A549 (cell line): Measurements from ENCODE around the gene DERA. TPM values are rescaled to one million over a fixed set of nuclear protein-coding genes. Genes with fewer than 3 reads are reported as not detected.

ENCODE experiments used
- ATAC-seq, 2 experiments: fragments of 200-7000 bp in 1 of 2; fragments of >200 bp in 1 of 2; cut with Nextera tagmentation in 1 of 2; cut with Tn5 transposase in 1 of 2; 3 replicates each; pipeline versions ENCODE4 v1.8.0 to v1.9.1; 2018 to 2020; ENCODE audit warnings: mild to moderate bottlenecking in 1 of 2, moderate library complexity in 1 of 2
- CTCF ChIA-PET: fragments of 300-600 bp; sonication (Branson Sonifier 250); formaldehyde crosslinking; extraction: SDS; loops from one replicate; lab custom pipeline; 2021; ENCODE audit warnings: antibody characterized with exemption, inconsistent platforms; lab: Yijun Ruan, JAX
- POLR2A ChIA-PET: fragments of 350-600 bp; formaldehyde crosslinking; extraction: SDS; loops from one replicate; lab custom pipeline; 2021; ENCODE audit warnings: antibody characterized with exemption, inconsistent platforms; lab: Yijun Ruan, JAX
- DNase-seq, 2 experiments: peaks; one replicate each; pipeline versions ENCODE4 v3.0.0 to v3.0.0-alpha.2; 2011 to 2016; ENCODE audit warnings: low read depth in 1 of 2, low spot score in 1 of 2
- FAIRE-seq: peaks from 2 replicates; lab custom pipeline; 2011; peaks lifted over from hg19 to GRCh38; lab: Jason Lieb, UNC
- H3K27ac ChIP-seq, 2 experiments: fragments of >200 bp; sonication (Bioruptor Twin); formaldehyde crosslinking; 3 replicates each; pipeline ENCODE4 v1.5.1; 2016 to 2017
- H3K4me1 ChIP-seq: fragments of >200 bp; sonication (Bioruptor Twin); formaldehyde crosslinking; 3 replicates; pipeline ENCODE4 v1.6.1; 2016
- H3K4me2 ChIP-seq: fragments of >200 bp; sonication (Bioruptor Twin); formaldehyde crosslinking; 3 replicates; pipeline ENCODE4 v1.6.1; 2016
- H3K4me3 ChIP-seq: fragments of >200 bp; sonication (Bioruptor Twin); formaldehyde crosslinking; 3 replicates; pipeline ENCODE4 v1.5.1; 2016
- H3K9me3 ChIP-seq: fragments of >200 bp; sonication (Bioruptor Twin); formaldehyde crosslinking; 3 replicates; pipeline ENCODE4 v1.6.1; 2016
- BHLHE40 ChIP-seq: IDR thresholded peaks from 2 replicates; pipeline ENCODE4 v1.6.1; 2012; ENCODE audit warnings: low read depth, low read length, inconsistent platforms
- CBX8 ChIP-seq: fragments of 200-600 bp; sonication (generic); IDR thresholded peaks from 2 replicates; pipeline ENCODE4 v1.6.1; 2016
- FOSL2 ChIP-seq, 2 experiments: fragments of 450-650 bp in 1 of 2; fragments of >200 bp in 1 of 2; sonication (Bioruptor Twin) in 1 of 2; formaldehyde crosslinking; IDR thresholded peaks; 2 replicates each; pipeline versions ENCODE4 v1.5.0 to v1.6.1; 2016 to 2020; ENCODE audit warnings: mild to moderate bottlenecking in 1 of 2, moderate library complexity in 1 of 2
- FOXS1 ChIP-seq: fragments of 250-450 bp; sonication (Bioruptor Pico); IDR thresholded peaks from 2 replicates; pipeline ENCODE4 v1.5.0; 2020; ENCODE audit warnings: mild to moderate bottlenecking, moderate library complexity
- GATA3 ChIP-seq: IDR thresholded peaks from 2 replicates; pipeline ENCODE4 v1.6.1; 2012; ENCODE audit warnings: borderline replicate concordance
- HOXB5 ChIP-seq: fragments of 250-450 bp; sonication (Bioruptor Pico); IDR thresholded peaks from 2 replicates; pipeline ENCODE4 v1.5.0; 2020; ENCODE audit warnings: mild to moderate bottlenecking, moderate library complexity
- JUNB ChIP-seq: fragments of >200 bp; sonication (Bioruptor Twin); formaldehyde crosslinking; IDR thresholded peaks from 2 replicates; pipeline ENCODE4 v1.6.1; 2016
- KDM1A ChIP-seq: fragments of 200-600 bp; sonication (generic); IDR thresholded peaks from 2 replicates; pipeline ENCODE4 v1.6.1; 2016; ENCODE audit warnings: low read depth, mild to moderate bottlenecking
- MAZ ChIP-seq: fragments of 150-350 bp; IDR thresholded peaks from 2 replicates; pipeline ENCODE4 v1.6.1; 2014; ENCODE audit warnings: antibody characterized with exemption, low read depth, low read length, borderline replicate concordance
- NPAS2 ChIP-seq: fragments of 250-450 bp; sonication (Bioruptor Pico); IDR thresholded peaks from 2 replicates; pipeline ENCODE4 v1.8.0; 2022; ENCODE audit warnings: mild to moderate bottlenecking, moderate library complexity, borderline replicate concordance
- RCOR1 ChIP-seq: fragments of 150-350 bp; IDR thresholded peaks from 2 replicates; pipeline ENCODE4 v1.6.1; 2014; ENCODE audit warnings: antibody characterized with exemption, low read length, low read depth
- REST ChIP-seq: fragments of 200-600 bp; sonication (generic); IDR thresholded peaks from 2 replicates; pipeline ENCODE4 v1.6.1; 2016; ENCODE audit warnings: antibody characterized with exemption, mild to moderate bottlenecking, moderate library complexity
- RFX5 ChIP-seq: fragments of 450-650 bp; IDR thresholded peaks from 2 replicates; pipeline ENCODE4 v1.7.1; 2014; ENCODE audit warnings: antibody characterized with exemption, mild to moderate bottlenecking, moderate library complexity
- WGBS: methylation state at CpG from one replicate; pipeline ENCODE4 v1.1.6; 2017; ENCODE audit errors: missing lambda C conversion rate; 5-methylcytosine and 5-hydroxymethylcytosine counted together
- polyA plus RNA-seq, 4 experiments: library from polyadenylated mRNA; depleted of rRNA in 3 of 4; stranded (reverse); fragments of >200 nt; fragmentation: RNase III in 1 of 4; extraction: RNeasy Plus Mini Kit Qiagen cat#74134 plus additional on column Dnase treatment in 1 of 4; gene quantifications; 2 replicates in 3 of 4; 3 replicates in 1 of 4; pipeline ENCODE4 v1.2.3, GENCODE V29; 2011 to 2017
- TF ChIP-seq, protein P1 (sequence below): fragments of 250-450 bp; sonication (Bioruptor Pico); IDR thresholded peaks from 2 replicates; pipeline ENCODE4 v1.5.0; 2021; ENCODE audit warnings: mild to moderate bottlenecking, moderate library complexity, borderline replicate concordance
- TF ChIP-seq, protein P2 (sequence below): fragments of >200 bp; sonication (Bioruptor Twin); formaldehyde crosslinking; IDR thresholded peaks from 3 replicates; pipeline ENCODE4 v1.6.1; 2016

DERA gene
- polyA plus RNA-seq, 2 of the 4 experiments (the other 2 are of a cell fraction) = 45.2 to 65.0 TPM

GRCh38 chr12:16086462-16086861 lies 175.3 kb downstream of the DERA start (continued):
- no peak for TF ChIP-seq REST

DNA sequence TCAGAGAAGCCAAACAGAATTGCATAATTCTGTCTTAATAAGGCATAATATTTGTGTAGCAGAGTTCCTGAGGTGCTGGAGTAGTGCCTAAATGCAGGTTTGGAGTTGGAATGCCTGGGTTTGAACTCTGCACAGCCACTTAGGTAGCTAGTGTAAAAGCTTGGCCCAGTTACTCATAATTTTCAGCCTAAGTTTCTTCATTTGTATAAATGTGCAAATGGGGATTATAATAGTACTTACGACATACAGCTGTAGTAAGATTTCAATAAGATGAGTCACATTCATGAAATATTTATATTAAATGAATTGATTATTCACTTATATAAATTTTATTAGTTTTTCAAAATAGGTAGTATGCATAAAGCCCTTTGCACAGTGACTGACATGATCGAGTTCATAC lies 175.8 kb downstream of the DERA start:
- no peaks in the 10 kb centered on the region for H3K4me1 ChIP-seq
- H3K4me2 ChIP-seq = no peak overlapping the region
- DNase-seq (no peak), FAIRE-seq (no peak), ATAC-seq (no peak)
- no peak overlapping the region for H3K4me3 ChIP-seq
- CTCF ChIA-PET = no interaction called here
- POLR2A ChIA-PET = no interaction called here
- H3K9me3 ChIP-seq = no peaks in the 10 kb centered on the region
- TF ChIP-seq, protein P1, sequence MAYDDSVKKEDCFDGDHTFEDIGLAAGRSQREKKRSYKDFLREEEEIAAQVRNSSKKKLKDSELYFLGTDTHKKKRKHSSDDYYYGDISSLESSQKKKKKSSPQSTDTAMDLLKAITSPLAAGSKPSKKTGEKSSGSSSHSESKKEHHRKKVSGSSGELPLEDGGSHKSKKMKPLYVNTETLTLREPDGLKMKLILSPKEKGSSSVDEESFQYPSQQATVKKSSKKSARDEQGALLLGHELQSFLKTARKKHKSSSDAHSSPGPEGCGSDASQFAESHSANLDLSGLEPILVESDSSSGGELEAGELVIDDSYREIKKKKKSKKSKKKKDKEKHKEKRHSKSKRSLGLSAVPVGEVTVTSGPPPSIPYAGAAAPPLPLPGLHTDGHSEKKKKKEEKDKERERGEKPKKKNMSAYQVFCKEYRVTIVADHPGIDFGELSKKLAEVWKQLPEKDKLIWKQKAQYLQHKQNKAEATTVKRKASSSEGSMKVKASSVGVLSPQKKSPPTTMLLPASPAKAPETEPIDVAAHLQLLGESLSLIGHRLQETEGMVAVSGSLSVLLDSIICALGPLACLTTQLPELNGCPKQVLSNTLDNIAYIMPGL = no peak
- TF ChIP-seq, protein P2, sequence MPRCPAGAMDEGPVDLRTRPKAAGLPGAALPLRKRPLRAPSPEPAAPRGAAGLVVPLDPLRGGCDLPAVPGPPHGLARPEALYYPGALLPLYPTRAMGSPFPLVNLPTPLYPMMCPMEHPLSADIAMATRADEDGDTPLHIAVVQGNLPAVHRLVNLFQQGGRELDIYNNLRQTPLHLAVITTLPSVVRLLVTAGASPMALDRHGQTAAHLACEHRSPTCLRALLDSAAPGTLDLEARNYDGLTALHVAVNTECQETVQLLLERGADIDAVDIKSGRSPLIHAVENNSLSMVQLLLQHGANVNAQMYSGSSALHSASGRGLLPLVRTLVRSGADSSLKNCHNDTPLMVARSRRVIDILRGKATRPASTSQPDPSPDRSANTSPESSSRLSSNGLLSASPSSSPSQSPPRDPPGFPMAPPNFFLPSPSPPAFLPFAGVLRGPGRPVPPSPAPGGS = no peak
- no peak for TF ChIP-seq JUNB
- TF ChIP-seq KDM1A = no peak
- no peak for TF ChIP-seq MAZ
- no peak for TF ChIP-seq NPAS2
- no peak for TF ChIP-seq FOXS1 (CRISPR knock-in tag)
- TF ChIP-seq GATA3 = no peak
- TF ChIP-seq RFX5 = no peak
- TF ChIP-seq BHLHE40 = no peak
- TF ChIP-seq HOXB5 (CRISPR knock-in tag) = no peak
- no peak for TF ChIP-seq FOSL2 (IDR thresholded peaks at IDR 0.05)
- no peak for TF ChIP-seq FOSL2 (CRISPR knock-in tag; IDR thresholded peaks at IDR 0.05)
- no peak for TF ChIP-seq REST
- no peak for TF ChIP-seq RCOR1
- TF ChIP-seq CBX8 = no peak
- TF ChIP-seq, all 56 proteins: peak for 0
- 47% methylated on average over 2 of the region's 2 CpGs for WGBS
- no peak overlapping the region for H3K27ac ChIP-seq

Other genes starting within 250 kb of the DERA start
- gene EPS8, start 121.9 kb upstream of the DERA start, polyA plus RNA-seq (2011; rRNA removed) = 101 and 106 TPM in 2 replicates
- gene EPS8, start 121.9 kb upstream of the DERA start, polyA plus RNA-seq (2017; fragmentation: RNase III; extraction: RNeasy Plus Mini Kit Qiagen cat#74134 plus additional on column Dnase treatment) = 20.1 to 28.2 TPM (median 25.1 TPM) in 3 replicates
- 209 and 300 TPM in 2 replicates for gene STRAP, start 28.9 kb upstream of the DERA start, polyA plus RNA-seq (2011; rRNA removed)
- gene STRAP, start 28.9 kb upstream of the DERA start, polyA plus RNA-seq (2017; fragmentation: RNase III; extraction: RNeasy Plus Mini Kit Qiagen cat#74134 plus additional on column Dnase treatment) = 191 to 209 TPM (median 201 TPM) in 3 replicates